ENCODE measurements around the gene PRDX5. TPM values are rescaled to one million over a fixed set of nuclear protein-coding genes. Genes with fewer than 3 reads are reported as not detected.
A peak's percentile ranks its signal among the peaks of the same experiment; 100 is the strongest.

PRDX5 gene
- total and polyA plus RNA-seq, 2 experiments from 2014 or later: 260 to 436 TPM

- Histone ChIP-seq H3K27ac (peak overlapping the region; percentile 97), H3K4me2 (ENCODE audit: unreplicated experiment) (peak overlapping the region; percentile 95), H3K9me3 (ENCODE audit: low read depth) (no peaks in the 10 kb centered on the region), H3K27me3 (replicated peaks; ENCODE audit: insufficient read depth) (no peaks in the 10 kb centered on the region), H3K4me1 (ENCODE audit: insufficient read depth) (peaks cover 23% of the 10 kb centered on the region), H3K9me2 (ENCODE audit: insufficient read depth) (no peaks in the 10 kb centered on the region), H3K36me3 (ENCODE audit: low read depth) (0 out of 2 replicates have a peak, but pooled peaks cover 3% of the 10 kb centered on the region), H3F3A (ENCODE audit: insufficient read depth) (peaks cover 10% of the 10 kb centered on the region), H4K20me1 (ENCODE audit: insufficient read depth) (no peaks in the 10 kb centered on the region), H2AFZ (peak overlapping the region; percentile 85), H3K4me3 (peak overlapping the region; percentile 88), H3K9ac (peak overlapping the region; percentile 94), H3K79me2 (ENCODE audit: insufficient read depth) (peaks cover 62% of the 10 kb centered on the region)
- 11 to 15% methylated on average over 28 to 31 of the region's 32 CpGs for WGBS, 2 experiments (ENCODE audit: low coverage in 1 of 2, low lambda C conversion rate in 2 of 2, missing lambda C conversion rate in 2 of 2)
- in situ Hi-C loops (cut with MboI): no loop called here
- no peak for DNase-seq
- TF ChIP-seq EZH2 (IDR thresholded peaks at IDR 0.05; ENCODE audit: insufficient read depth, poor library complexity, severe bottlenecking) (no peak), EZH2phosphoT487 (IDR thresholded peaks at IDR 0.05; ENCODE audit: insufficient read depth, low read depth) (no peak)
Observed at GRCh38 chr11:64316672-64317324, 1.1 kb upstream of the PRDX5 start.

GRCh38 chr11:64317325-64317960 lies 478 bp upstream of the PRDX5 start, which contains the start of gene TRMT112:
TRMT112 (minus strand) TSS chr11:64317559; CDS start chr11:64317526, 33 bp downstream.
- H3K9ac ChIP-seq: peak within 1 kb of the TSS; percentile 94
- peak; percentile 98 for DNase-seq
- no peaks in the 10 kb centered on the region for H3K9me3 ChIP-seq (ENCODE audit: low read depth)
- H3K36me3 ChIP-seq (ENCODE audit: low read depth): 0 out of 2 replicates have a peak, but pooled peaks cover 4% of the 10 kb centered on the region
- no peaks in the 10 kb centered on the region for H4K20me1 ChIP-seq (ENCODE audit: insufficient read depth)
- H3K4me1 ChIP-seq (ENCODE audit: insufficient read depth): peaks cover 23% of the 10 kb centered on the region
- in situ Hi-C loops (cut with MboI): no loop called here
- peak within 1 kb of the TSS; percentile 85 for H2AFZ ChIP-seq
- no peak for TF ChIP-seq EZH2phosphoT487 (IDR thresholded peaks at IDR 0.05; ENCODE audit: insufficient read depth, low read depth)
- no peak for TF ChIP-seq EZH2 (IDR thresholded peaks at IDR 0.05; ENCODE audit: insufficient read depth, poor library complexity, severe bottlenecking)
- H3K27me3 ChIP-seq (replicated peaks; ENCODE audit: insufficient read depth): no peaks in the 10 kb centered on the region
- peak within 1 kb of the TSS; percentile 88 for H3K4me3 ChIP-seq
- H3K4me2 ChIP-seq (ENCODE audit: unreplicated experiment): peak within 1 kb of the TSS; percentile 95
- peaks cover 10% of the 10 kb centered on the region for H3F3A ChIP-seq (ENCODE audit: insufficient read depth)
- WGBS, 2 experiments (ENCODE audit: low coverage in 1 of 2, low lambda C conversion rate in 2 of 2, missing lambda C conversion rate in 2 of 2): 1% methylated on average over 42 to 43 of the region's 43 CpGs
- H3K9me2 ChIP-seq (ENCODE audit: insufficient read depth): no peaks in the 10 kb centered on the region
- H3K79me2 ChIP-seq (ENCODE audit: insufficient read depth): peaks cover 58% of the 10 kb centered on the region
- H3K27ac ChIP-seq: peak within 1 kb of the TSS; percentile 97

GRCh38 chr11:64318766-64319761 lies 1.1 kb downstream of the PRDX5 start:
- peak; percentile 42 for DNase-seq
- Histone ChIP-seq H3K4me2 (ENCODE audit: unreplicated experiment) (peak overlapping the region; percentile 78), H3K9ac (peak overlapping the region; percentile 94), H3K4me1 (ENCODE audit: insufficient read depth) (peaks cover 19% of the 10 kb centered on the region), H3K79me2 (ENCODE audit: insufficient read depth) (peaks cover 52% of the 10 kb centered on the region), H3K36me3 (ENCODE audit: low read depth) (0 out of 2 replicates have a peak, but pooled peaks cover 4% of the 10 kb centered on the region), H3F3A (ENCODE audit: insufficient read depth) (no peaks in the 10 kb centered on the region), H3K9me2 (ENCODE audit: insufficient read depth) (no peaks in the 10 kb centered on the region), H3K4me3 (peak overlapping the region; percentile 88), H4K20me1 (ENCODE audit: insufficient read depth) (no peaks in the 10 kb centered on the region), H3K27ac (peak overlapping the region; percentile 97), H3K27me3 (replicated peaks; ENCODE audit: insufficient read depth) (no peaks in the 10 kb centered on the region), H3K9me3 (ENCODE audit: low read depth) (no peaks in the 10 kb centered on the region), H2AFZ (peak overlapping the region; percentile 85)
- in situ Hi-C loops (cut with MboI): no loop called here
- no peak for TF ChIP-seq EZH2 (IDR thresholded peaks at IDR 0.05; ENCODE audit: insufficient read depth, poor library complexity, severe bottlenecking)
- no peak for TF ChIP-seq EZH2phosphoT487 (IDR thresholded peaks at IDR 0.05; ENCODE audit: insufficient read depth, low read depth)
- 33 to 43% methylated on average over 14 to 19 of the region's 19 CpGs for WGBS, 2 experiments (ENCODE audit: low coverage in 1 of 2, low lambda C conversion rate in 2 of 2, missing lambda C conversion rate in 2 of 2)

GRCh38 chr11:64320556-64320955 lies 2.6 kb downstream of the PRDX5 start:
- 98 to 100% methylated on average over 7 of the region's 7 CpGs for WGBS, 2 experiments (ENCODE audit: low coverage in 1 of 2, low lambda C conversion rate in 2 of 2, missing lambda C conversion rate in 2 of 2)
- H3F3A ChIP-seq (ENCODE audit: insufficient read depth): no peaks in the 10 kb centered on the region
- TF ChIP-seq EZH2 (IDR thresholded peaks at IDR 0.05; ENCODE audit: insufficient read depth, poor library complexity, severe bottlenecking) (no peak), EZH2phosphoT487 (IDR thresholded peaks at IDR 0.05; ENCODE audit: insufficient read depth, low read depth) (no peak)
- no peaks in the 10 kb centered on the region for H3K9me2 ChIP-seq (ENCODE audit: insufficient read depth)
- peaks cover 14% of the 10 kb centered on the region for H3K4me1 ChIP-seq (ENCODE audit: insufficient read depth)
- H3K27me3 ChIP-seq (replicated peaks; ENCODE audit: insufficient read depth): no peaks in the 10 kb centered on the region
- no peak overlapping the region for H2AFZ ChIP-seq
- no peak overlapping the region for H3K4me3 ChIP-seq
- no peak overlapping the region for H3K9ac ChIP-seq
- H3K4me2 ChIP-seq (ENCODE audit: unreplicated experiment): no peak overlapping the region
- H3K36me3 ChIP-seq (ENCODE audit: low read depth): 0 out of 2 replicates have a peak, but pooled peaks cover 4% of the 10 kb centered on the region
- no peaks in the 10 kb centered on the region for H3K9me3 ChIP-seq (ENCODE audit: low read depth)
- in situ Hi-C loops (cut with MboI): no loop called here
- no peak overlapping the region for H3K27ac ChIP-seq
- H3K79me2 ChIP-seq (ENCODE audit: insufficient read depth): peaks cover 38% of the 10 kb centered on the region
- no peak for DNase-seq
- H4K20me1 ChIP-seq (ENCODE audit: insufficient read depth): no peaks in the 10 kb centered on the region

Data from GM23248 (cell line).